Nucleus accumbens (tissue), 56 donors: Measurements from ENCODE around the gene SUGCT.
"Not testable (repeated sequence)": the region's sequence is repeated elsewhere in the genome, so short reads cannot be mapped to it uniquely, and the experiment has no call there.

ENCODE experiments used
- DNase-seq, 56 donors: peaks; one replicate each; lab custom pipeline; 2025; lab: John Stamatoyannopoulos, UW

Gene SUGCT

DNA sequence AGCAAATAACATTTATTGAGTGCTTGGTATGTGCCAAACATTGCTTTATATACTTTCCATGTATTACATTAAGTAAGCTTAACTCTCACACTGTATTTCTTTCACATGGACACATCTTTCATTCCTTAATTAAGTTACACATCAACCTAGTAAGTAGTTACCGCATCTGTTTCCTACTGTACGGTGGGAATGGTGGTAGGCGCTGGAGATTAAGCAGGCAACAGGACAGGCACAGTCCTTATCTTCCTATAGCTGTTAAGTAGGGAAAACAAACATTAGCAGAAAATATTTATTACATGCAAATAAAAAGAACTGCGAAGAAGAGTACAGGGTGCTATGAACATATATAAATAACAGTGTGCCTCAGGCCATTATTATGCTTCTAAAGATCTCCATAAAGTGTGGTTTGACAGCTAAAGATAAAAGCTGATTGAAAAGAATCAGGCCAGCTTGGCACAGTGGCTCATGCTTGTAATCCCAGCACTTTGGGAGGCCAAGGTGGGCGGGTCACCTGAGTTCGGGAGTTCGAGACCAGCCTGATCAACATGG lies 105.0 kb downstream of the SUGCT start:
- DNase-seq: no peak

DNA sequence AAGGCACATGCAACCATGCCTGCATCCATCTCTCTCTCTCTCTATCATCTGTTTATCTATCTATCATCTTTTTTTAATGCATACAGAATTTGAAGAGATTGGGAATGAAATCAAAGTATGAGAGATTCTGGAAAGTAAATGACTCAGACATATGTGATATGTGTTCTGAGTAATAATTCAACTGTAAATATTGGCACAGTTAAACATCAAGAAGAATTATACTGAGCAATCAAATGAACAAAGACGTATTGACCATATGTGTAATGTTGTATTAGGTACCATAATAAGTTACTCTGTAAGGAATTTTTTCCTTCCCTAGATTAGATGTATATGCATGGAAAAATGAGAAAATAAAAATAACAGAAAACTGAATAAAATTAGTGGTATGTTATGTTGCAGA lies 108.3 kb downstream of the SUGCT start:
- no peak for DNase-seq

DNA sequence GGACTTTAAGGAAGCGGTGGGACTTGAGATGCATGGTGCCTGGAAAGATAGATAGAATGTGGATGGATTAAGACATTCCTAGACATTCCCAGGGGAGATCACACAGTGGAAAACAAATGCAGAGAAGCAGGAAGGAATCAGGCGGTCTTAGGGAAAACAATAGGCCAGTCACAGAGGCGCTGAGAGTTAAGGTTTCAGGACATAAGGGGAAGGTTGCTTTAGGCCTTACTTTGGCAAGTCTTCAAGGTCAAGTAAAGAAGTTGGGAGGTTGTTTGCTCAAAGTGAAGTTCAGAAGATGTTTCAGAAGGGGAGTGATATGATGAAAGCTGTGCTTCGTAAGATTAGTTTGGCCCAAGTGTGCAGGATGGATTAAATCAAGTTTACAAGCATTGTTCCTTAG lies 109.4 kb downstream of the SUGCT start:
- no peak for DNase-seq

DNA sequence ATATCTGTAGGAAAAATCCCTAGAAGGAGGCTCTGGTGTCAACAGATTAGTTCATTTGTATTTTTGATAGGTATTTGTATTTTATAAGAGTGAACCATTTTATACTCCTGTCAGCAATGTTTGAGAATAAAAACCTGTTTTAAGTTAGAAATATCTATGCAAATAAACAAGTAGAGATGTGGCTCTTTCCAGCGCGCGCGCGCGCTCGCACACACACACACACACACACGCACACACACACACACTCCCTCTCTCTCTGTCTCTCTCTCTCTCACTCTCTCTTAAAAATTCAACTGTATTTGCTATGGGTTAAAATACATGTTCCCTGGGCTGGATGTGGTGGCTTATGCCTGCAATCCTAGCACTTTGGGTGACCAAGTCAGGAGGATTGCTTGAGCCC lies 113.9 kb downstream of the SUGCT start:
- DNase-seq: no peak

DNA sequence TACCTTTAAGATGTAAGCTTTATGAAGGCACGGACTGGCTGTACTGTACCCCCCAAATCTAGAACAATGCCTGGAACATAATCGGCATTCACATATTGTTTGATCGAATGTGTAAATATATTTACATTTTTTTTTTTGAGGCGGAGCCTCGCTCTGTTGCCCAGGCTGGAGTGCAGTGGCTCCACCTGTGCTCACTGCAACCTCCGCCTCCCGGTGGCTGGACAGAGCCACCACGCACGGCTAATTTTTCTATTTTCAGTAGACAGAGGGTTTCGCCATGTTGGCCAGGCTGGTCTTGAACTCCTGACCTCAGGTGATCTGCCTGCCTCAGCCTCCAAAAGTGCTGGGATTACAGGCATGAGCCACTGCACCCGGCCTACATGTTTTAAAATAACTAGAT lies 118.6 kb downstream of the SUGCT start:
- DNase-seq: not testable (repeated sequence)

DNA sequence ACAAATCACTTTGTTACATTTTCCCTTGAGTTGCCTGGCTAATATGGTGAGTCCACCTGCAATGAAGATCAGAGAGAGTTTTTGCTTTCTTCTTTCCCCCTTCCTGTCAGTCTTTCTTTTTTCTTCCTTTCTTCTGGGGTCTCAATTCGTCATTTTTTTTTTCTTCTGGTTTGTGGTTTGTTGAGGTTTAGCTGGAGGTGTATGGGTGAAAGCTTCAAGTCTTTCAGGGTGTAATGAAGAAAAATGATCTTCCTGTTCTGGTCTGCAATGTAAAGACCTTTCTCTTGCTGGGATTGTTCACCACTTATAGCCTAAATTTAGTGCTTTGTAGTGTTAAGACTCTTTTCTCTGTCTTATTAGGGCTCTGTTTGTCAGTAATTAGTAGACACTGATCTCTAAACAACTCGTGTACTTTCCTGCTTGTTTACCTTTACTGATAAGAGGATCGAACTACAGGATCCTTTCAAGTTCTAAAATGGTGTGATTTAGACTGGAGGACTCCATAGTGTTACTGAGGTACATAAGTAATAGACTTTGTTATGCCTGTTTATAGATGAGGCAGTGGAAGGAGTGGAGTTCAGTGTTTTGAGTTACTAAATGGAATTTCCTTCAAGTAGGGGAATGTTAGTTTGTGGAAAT lies 129.1 kb downstream of the SUGCT start:
- no peak for DNase-seq

DNA sequence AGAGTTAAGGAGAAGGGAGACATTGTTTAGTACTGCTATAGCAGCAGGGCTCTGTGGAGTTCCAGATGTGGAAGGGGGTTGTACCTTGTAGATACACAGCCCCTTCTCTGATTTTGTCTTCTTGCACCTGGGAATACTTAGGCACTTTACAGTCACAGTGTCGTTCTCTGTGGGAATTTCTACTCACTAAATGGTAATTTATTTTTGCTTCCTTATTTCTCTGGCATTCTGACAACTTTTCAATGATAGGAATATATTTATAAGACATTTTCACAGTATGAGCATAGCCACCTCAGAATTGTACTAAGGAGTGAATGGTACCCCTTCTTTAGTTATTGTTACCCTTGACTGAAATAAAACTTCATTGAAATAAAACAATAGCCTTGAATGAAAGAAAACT lies 132.8 kb downstream of the SUGCT start:
- DNase-seq: no peak

DNA sequence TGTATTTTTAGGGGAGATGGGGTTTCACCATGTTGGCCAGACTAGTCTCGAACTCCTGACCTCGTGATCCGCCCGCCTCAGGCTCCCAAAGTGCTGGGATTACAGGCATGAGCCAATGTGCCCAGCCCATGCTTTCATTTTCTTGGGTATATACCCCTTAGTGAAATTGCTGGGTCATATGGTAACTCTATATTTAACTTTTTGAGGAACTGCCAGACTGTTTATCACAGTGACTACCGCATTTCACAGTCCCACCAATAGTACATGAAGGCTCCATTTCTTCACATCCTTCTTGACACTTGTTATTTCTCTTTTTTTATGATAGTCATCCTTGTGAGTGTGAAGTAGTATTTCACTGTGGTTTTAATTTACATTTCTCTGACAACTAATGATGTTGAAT lies 134.0 kb downstream of the SUGCT start:
- DNase-seq: peak in 2 of 56 donors; percentile 1

DNA sequence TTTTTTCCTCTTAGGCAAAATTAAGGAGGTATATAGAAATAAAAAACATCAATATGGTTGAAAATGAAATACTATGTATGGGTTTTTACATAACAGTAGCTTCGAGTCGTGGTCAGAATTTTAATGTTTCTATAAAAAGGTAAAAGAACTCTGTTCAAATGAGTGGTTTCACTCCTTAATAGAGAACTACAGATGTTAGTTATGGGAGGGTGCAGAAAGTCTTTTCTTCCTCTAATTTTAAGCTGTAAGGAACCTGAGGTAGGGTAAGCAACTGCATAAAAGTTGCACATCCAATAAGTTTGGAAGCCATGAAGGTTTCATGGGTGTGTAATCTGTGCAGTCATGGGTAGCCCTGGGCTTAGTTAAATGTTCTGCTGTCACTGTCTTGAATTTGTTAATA lies 141.3 kb downstream of the SUGCT start:
- no peak for DNase-seq

DNA sequence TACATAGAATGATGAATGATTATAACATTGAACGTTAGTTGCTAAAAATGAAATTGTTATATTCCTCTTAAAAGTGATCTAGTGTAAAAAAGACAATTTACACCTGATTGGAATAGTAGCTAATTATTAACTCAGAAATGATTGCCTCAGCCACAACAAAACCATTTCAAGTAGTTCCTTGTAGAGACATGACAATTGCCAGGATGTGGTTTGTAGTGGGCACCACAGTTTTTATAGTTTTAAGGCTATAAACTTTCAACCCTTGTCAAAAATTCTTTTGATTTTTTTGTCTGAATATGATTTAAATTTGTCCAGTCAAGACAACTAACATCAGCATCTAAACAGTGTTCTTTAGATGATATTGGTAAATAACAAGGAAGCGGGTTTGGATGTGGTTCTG lies 145.2 kb downstream of the SUGCT start:
- no peak for DNase-seq

DNA sequence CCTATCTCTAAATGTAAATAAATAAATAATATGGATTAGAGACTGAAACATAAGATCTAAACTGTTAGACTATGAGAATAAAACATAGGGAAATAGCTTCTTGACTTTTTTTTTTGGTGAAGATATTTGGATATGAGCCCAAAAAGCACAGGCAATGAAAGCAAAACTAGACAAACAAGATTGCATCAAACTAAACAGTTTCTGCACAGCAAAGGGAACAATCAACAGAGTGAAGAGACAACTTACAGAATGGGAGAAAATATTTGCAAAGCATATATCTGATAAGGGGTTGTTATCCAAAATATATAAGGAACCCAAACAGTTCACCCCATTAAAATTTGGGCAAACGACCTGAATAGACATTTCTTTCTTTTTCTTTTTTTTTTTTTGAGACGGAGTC lies 148.1 kb downstream of the SUGCT start:
- DNase-seq: no peak

DNA sequence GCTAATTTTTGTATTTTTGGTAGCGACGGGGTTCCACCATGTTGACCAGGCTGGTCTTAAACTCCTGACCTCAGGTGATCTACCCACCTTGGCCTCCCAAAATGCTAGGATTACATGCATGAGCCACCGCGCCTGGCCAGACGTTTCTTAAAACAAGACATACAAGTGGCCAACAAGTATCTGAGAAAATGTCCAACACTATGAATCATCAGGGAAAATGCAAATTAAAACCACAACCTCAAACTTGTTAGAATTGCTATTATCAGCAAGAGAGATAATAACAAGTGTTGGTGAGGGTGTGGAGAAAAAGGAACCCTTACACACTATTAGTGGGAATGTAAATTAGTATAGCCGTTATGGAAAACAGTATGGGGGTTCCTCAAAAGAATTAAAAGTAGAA lies 148.6 kb downstream of the SUGCT start:
- no peak for DNase-seq

DNA sequence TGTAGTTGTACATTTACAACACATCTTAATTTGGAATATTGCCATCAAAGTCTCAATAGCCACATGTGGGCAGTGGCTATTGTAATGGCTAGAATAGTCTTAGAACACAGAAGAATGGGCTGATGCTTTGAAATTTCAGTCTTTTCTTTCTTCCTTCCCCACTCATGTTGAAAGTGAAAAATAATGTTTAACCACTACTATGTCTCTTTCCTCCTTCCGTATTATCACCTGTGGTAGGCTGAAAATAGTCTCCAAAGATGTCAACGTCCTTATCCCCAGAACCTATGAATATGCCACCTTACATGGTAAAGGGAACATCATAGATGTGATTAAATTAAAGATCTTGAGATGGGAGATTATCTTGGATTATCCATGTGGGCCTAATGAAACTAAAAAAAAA lies 154.0 kb downstream of the SUGCT start:
- no peak for DNase-seq

DNA sequence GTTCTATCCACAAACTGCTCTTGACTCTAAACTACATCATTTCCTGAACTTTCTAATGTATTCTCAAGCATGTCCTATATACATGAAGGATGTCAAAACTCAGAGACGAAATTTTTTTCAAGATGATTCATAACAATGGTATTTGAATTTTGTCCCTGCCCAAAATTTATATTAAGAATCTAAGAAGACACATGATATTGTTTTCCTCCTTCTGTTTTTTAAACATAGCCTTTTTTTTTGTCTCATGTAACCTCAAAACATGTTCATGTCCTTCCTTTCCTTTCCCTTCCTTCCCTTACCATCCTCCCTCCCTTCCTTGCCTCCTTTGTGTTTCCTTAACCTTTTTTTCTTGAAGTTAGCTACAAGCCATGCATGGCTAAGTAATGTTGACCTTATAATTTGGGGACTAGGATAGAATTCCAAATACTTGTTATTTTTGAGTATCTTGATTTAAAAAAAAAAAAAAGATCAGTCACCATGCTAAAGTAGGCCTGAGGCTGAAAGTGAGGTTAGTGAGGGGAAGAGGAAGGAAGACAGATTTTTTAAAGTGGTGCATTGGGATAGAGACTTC lies 163.0 kb downstream of the SUGCT start:
- no peak for DNase-seq

DNA sequence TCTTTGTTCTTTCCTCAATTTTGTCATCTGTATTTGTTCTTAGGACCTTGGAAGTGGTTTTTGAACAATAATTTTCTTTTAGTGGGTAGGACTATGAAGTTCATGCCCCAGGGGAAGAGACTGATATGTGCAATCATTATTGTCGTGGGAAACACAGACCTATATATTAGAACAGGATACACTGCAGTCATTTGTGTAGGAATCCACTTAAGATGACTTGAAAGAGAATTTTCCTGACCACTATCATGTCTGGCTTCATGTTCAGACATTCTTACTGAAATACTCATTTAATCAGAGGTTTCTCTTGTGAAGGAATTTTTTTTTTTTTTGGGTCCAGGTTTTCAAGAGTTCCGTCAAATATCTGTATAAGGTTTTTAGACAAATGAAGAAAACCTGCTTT lies 163.6 kb downstream of the SUGCT start:
- no peak for DNase-seq

DNA sequence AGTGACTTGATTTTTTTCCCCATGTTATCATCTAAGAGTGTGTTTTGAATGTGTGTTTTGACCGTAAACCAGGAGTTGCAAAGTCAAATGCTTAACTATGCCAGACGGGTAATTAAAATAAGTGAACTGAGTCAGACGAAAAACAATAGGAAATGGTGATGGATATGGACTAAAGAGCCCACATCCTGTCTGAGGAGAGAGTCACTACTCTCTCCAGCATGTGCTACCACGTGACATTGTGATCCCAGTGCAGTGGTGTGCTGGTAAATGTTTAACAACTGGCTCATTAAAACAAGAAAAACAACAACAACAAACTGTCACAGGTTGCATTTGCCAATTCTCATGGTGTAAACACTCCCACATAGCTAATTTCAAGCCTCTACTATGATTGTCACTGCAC lies 164.3 kb downstream of the SUGCT start:
- DNase-seq: no peak

DNA sequence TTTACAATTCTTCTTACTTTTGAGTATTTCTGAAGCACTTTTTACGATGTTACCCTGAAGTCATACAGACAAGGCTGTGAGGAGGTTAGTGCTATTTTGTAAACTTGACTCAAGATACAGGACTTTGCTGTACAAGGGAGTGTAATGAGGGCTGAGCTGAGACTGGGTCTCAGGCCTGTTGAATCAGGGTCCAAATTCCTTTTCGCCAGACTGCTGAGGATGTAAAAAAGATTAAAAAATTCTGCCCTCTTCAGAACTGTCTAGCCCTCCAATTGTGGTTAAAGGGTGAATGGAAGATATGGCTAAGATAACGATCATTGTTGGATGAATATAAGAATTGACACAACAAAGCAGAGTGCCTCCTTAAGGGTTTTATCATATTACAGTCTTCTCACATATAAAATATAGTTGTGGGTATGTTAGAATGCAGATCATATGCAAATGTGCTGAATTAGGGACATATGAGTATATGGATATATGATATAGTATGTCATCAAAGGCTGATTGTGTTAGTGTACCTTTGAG lies 165.4 kb downstream of the SUGCT start:
- DNase-seq: no peak

DNA sequence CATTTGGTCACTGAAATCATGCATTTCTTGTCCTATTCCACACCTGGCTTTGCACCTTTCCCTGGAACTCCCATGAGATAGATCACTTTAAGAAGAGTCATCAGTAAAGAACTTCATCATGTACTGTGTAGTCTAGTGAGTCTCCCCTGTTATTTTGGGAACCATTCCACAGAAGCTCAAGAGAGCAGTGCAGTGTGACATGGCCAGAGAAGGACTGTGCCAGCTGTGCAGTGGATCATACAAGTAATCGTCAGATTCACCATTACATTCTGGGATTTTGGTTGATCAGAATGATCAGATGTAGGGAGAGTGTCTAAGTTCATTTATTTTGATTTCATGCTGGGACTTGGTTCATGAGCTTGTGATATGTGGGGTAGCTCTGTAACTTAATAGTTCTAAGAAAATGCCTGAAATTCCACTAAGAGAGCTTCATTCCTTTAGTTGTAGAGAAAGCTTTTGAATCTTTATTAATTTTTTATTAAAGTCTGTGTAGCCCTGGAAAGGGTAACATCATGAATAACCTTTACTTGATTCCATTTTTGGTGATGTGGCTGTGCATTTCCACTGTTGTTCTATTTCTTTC lies 166.8 kb downstream of the SUGCT start:
- no peak for DNase-seq

DNA sequence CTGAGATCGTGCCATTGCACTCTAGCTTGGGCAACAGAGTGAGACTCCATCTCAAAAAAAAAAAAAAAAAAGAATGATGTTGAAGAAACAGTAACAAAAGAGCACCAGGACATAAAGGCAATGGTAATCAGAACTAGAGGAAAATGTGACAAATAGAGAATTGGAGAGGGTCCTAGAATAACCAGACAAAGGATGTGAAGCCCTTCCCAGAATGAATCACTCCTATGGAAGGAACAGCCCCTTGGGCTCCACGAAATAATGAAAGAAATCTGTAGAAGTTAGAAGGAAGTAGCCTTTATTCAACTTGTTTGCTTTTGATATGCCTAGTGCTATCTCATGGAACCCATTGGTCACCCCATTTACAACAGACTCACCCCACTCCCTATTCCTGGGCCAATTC lies 169.2 kb downstream of the SUGCT start:
- DNase-seq: no peak

DNA sequence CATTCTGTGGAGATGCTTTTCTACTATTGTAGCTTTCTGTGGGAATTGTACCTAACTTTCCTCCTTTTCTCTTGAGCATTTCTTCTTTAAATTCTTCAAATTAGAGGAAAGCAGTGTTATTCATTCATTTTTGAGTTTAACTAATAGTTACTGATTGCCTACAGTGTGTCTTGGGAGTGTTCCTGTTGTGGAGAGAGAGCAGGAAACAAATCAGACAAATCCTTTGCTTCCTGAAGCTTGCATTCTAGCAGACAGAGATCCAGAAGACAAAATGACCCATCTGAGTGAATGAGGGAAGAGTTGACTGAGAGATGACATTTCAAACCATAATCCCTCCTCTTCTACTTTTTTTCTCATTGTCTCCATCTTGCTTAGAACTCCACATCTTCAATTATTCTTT lies 170.4 kb downstream of the SUGCT start:
- DNase-seq: no peak

DNA sequence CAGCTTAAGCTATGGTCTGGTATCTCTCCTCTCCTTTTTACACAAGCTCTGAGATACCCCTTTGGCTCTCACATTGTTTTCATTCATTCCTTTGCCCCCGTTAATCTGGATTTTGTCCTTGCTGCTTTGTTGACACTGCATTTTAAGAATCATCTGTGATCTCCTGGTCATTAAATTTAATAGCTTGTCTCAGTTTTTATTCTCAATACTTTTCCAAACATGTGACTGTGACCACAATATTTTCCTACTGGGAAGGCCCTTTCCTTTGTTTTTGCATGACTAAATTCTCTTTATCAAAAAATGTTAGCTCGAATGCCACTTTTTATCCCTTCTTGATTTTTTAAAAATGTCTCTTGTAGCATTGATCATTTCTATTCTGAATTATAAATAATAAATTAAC lies 171.2 kb downstream of the SUGCT start:
- DNase-seq: no peak

DNA sequence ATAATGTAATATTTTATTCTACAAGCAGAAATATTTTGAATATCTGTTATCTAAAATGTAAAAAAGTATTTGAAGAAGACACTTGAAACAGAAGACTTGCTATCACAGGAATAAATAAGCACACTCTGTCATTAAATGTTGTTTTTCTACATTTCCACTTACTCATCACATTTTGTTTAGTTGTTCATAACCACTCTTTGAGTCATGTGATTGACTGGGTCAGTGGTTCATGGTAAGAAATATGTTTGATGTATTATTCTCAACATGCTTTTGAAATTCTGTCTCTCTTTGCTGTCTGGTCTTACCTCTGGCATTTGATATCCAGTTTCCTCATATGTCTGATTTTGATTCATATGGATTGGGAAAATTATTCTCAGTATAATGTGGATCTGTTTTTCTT lies 171.8 kb downstream of the SUGCT start:
- DNase-seq: no peak
